HEK293 (cell line): ENCODE results near the gene JTB.

Experiments used
- CTCF ChIA-PET: fragments of 350-600 bp; formaldehyde crosslinking; extraction: SDS; loops from one replicate; lab custom pipeline; 2021; ENCODE audit warnings: antibody characterized with exemption; lab: Yijun Ruan, JAX
- POLR2A ChIA-PET: fragments of 300-600 bp; formaldehyde crosslinking; extraction: SDS; loops from one replicate; lab custom pipeline; 2020; ENCODE audit warnings: antibody characterized with exemption, inconsistent platforms; lab: Yijun Ruan, JAX
- H3K27ac ChIP-seq: fragments of 200-500 bp; sonication (Bioruptor generic); 2 replicates; pipeline ENCODE4 v1.5.1; 2014; ENCODE audit warnings: low read depth, low read length, control low read depth, inconsistent platforms; ENCODE audit errors: extremely low read depth
- H3K36me3 ChIP-seq, 2 experiments: fragments of 200-500 bp in 1 of 2; sonication (Bioruptor generic) in 1 of 2; 1 replicate in 1 of 2; 2 replicates in 1 of 2; pipeline ENCODE4 v1.5.1; 2014 to 2017; ENCODE audit warnings: inconsistent platforms in 2 of 2, low read length in 2 of 2; ENCODE audit not compliant: control insufficient read depth in 2 of 2, insufficient read depth in 1 of 2
- H3K4me1 ChIP-seq: fragments of 200-500 bp; sonication (Bioruptor generic); 2 replicates; pipeline ENCODE4 v1.5.1; 2014; ENCODE audit warnings: mild to moderate bottlenecking, low read length, inconsistent platforms; ENCODE audit not compliant: control insufficient read depth, insufficient read depth
- H3K4me3 ChIP-seq: 2 replicates; pipeline ENCODE4 v1.5.1; 2011; ENCODE audit warnings: low read depth, mild to moderate bottlenecking, control low read depth, low read length, moderate library complexity
- H3K9me3 ChIP-seq: fragments of 200-500 bp; sonication (Bioruptor generic); 2 replicates; pipeline ENCODE4 v1.5.1; 2014; ENCODE audit warnings: low read depth, low read length, inconsistent platforms; ENCODE audit not compliant: control insufficient read depth, insufficient read depth
- GLIS2 ChIP-seq: fragments of 450-650 bp; formaldehyde crosslinking; IDR thresholded peaks from 2 replicates; pipeline ENCODE4 v1.5.1; 2016; ENCODE audit warnings: missing biosample characterization, missing genetic modification characterization
- KLF16 ChIP-seq: fragments of 450-650 bp; formaldehyde crosslinking; IDR thresholded peaks from 2 replicates; pipeline ENCODE4 v1.5.1; 2017; ENCODE audit warnings: missing biosample characterization, missing genetic modification characterization
- ZBTB1 ChIP-seq: fragments of 450-650 bp; formaldehyde crosslinking; IDR thresholded peaks from 2 replicates; pipeline ENCODE4 v1.5.1; 2016; ENCODE audit warnings: missing biosample characterization, missing genetic modification characterization
- ZNF133 ChIP-seq: fragments of 450-650 bp; formaldehyde crosslinking; IDR thresholded peaks from 2 replicates; pipeline ENCODE4 v1.5.1; 2016; ENCODE audit warnings: missing biosample characterization, missing genetic modification characterization
- ZNF423 ChIP-seq: fragments of 450-650 bp; formaldehyde crosslinking; IDR thresholded peaks from 2 replicates; pipeline ENCODE4 v1.5.1; 2016; ENCODE audit warnings: missing biosample characterization, missing genetic modification characterization
- ZNF600 ChIP-seq: fragments of 450-650 bp; formaldehyde crosslinking; IDR thresholded peaks from 2 replicates; pipeline ENCODE4 v1.5.1; 2016; ENCODE audit warnings: missing biosample characterization, missing genetic modification characterization
- ZNF792 ChIP-seq: fragments of 450-650 bp; formaldehyde crosslinking; IDR thresholded peaks from 2 replicates; pipeline ENCODE4 v1.5.1; 2016; ENCODE audit warnings: missing biosample characterization, missing genetic modification characterization
- TF ChIP-seq, protein P1 (sequence below): fragments of 450-650 bp; formaldehyde crosslinking; IDR thresholded peaks from 2 replicates; pipeline ENCODE4 v1.5.1; 2016; ENCODE audit warnings: missing biosample characterization, missing genetic modification characterization
- TF ChIP-seq, protein P2 (sequence below): fragments of 450-650 bp; formaldehyde crosslinking; IDR thresholded peaks from 2 replicates; pipeline ENCODE4 v1.5.1; 2016; ENCODE audit warnings: missing biosample characterization, missing genetic modification characterization
- TF ChIP-seq, protein P3 (sequence below): fragments of 450-650 bp; formaldehyde crosslinking; IDR thresholded peaks from 2 replicates; pipeline ENCODE4 v1.5.1; 2016; ENCODE audit warnings: missing biosample characterization, missing genetic modification characterization, borderline replicate concordance
- TF ChIP-seq, protein P4 (sequence below): fragments of 450-650 bp; formaldehyde crosslinking; IDR thresholded peaks from 2 replicates; pipeline ENCODE4 v1.5.1; 2016; ENCODE audit warnings: missing biosample characterization, missing genetic modification characterization, low read depth

The JTB gene

DNA sequence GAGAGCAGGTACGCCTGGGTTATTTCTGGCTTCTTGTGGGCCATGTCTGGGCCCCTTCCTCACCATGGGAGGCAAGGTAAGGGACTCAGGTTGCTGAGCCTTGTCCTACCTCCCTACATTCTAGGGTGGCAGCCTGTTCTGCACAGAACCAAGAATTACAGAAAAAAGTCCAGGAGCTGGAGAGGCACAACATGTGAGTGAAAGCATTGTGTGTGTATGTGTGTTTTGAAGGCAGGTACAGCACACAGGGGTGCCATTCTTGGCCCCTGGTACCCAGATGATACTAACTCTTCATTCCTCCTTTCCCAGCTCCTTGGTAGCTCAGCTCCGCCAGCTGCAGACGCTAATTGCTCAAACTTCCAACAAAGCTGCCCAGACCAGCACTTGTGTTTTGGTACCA lies 4.4 kb downstream of the JTB start:
- Histone ChIP-seq H3K36me3 (peaks cover 11 to 45% of the 10 kb centered on the region in 2 experiments), H3K4me3 (no peak overlapping the region), H3K4me1 (no peaks in the 10 kb centered on the region), H3K9me3 (no peaks in the 10 kb centered on the region), H3K27ac (no peak overlapping the region)
- TF ChIP-seq ZBTB1 (tag by site-specific recombination) (no peak), ZNF600 (tag by site-specific recombination) (0 out of 2 replicates have a peak, but pooled peaks have one; percentile 45)
- ChIA-PET POLR2A (interaction anchor here (1.5 to 1.8 kb wide), 3 partner anchors 10 to 17 kb away, joined by 5 to 9 read pairs (median 7); partner anchors contain the start of genes CRTC2, RPS27 and SLC39A1), CTCF (interaction anchor here (0.6 to 4.1 kb wide), 3 partner anchors 13 to 27 kb away, joined by 3 to 25 read pairs (median 8); partner anchors contain the start of genes DENND4B and RAB13)

DNA sequence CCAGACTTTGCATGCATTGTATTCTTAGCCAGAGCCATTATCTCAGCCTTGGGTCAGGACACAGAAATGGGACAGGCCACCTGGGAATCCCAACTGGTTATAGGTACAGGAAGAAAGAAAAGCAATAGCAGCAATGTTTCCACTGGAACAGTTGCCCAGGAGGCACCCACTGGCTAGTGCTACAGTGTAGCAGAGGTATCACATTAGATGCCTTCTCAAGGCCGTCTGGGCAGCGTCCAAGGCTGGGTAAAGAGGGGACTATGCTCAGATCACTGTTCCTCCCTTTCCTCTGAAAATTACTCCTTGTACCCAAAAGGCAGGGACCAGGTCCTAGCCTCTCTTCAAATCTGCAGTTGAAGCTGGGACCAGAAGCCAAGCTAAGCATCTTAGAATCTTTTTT lies 7.1 kb downstream of the JTB start:
- CTCF ChIA-PET, result no interaction called here
- no peaks in the 10 kb centered on the region for H3K4me1 ChIP-seq
- H3K36me3 ChIP-seq, result peaks cover 11 to 34% of the 10 kb centered on the region in 2 experiments
- POLR2A ChIA-PET, result interaction anchor here (0.6 to 5.2 kb wide), 2 partner anchors 7 to 149 kb away, joined by 3 to 137 read pairs; partner anchors contain the start of gene JTB
- TF ChIP-seq, protein P1, sequence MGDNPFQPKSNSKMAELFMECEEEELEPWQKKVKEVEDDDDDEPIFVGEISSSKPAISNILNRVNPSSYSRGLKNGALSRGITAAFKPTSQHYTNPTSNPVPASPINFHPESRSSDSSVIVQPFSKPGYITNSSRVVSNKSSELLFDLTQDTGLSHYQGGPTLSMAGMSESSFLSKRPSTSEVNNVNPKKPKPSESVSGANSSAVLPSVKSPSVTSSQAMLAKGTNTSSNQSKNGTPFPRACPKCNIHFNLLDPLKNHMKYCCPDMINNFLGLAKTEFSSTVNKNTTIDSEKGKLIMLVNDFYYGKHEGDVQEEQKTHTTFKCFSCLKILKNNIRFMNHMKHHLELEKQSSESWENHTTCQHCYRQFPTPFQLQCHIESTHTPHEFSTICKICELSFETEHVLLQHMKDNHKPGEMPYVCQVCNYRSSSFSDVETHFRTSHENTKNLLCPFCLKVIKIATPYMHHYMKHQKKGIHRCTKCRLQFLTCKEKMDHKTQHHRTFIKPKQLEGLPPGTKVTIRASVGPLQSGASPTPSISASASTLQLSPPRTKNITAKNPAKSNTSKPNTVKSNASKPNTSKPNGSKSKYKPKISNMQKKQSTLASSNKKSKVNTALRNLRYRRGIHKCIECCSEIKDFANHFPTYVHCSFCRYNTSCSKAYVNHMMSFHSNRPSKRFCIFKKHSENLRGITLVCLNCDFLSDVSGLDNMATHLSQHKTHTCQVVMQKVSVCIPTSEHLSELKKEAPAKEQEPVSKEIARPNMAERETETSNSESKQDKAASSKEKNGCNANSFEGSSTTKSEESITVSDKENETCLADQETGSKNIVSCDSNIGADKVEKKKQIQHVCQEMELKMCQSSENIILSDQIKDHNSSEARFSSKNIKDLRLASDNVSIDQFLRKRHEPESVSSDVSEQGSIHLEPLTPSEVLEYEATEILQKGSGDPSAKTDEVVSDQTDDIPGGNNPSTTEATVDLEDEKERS (tag by site-specific recombination), result no peak
- TF ChIP-seq, protein P2, sequence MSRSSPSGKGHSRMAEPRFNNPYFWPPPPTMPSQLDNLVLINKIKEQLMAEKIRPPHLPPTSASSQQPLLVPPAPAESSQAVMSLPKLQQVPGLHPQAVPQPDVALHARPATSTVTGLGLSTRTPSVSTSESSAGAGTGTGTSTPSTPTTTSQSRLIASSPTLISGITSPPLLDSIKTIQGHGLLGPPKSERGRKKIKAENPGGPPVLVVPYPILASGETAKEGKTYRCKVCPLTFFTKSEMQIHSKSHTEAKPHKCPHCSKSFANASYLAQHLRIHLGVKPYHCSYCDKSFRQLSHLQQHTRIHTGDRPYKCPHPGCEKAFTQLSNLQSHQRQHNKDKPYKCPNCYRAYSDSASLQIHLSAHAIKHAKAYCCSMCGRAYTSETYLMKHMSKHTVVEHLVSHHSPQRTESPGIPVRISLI (tag by site-specific recombination), result peak; percentile 46
- TF ChIP-seq, protein P3, sequence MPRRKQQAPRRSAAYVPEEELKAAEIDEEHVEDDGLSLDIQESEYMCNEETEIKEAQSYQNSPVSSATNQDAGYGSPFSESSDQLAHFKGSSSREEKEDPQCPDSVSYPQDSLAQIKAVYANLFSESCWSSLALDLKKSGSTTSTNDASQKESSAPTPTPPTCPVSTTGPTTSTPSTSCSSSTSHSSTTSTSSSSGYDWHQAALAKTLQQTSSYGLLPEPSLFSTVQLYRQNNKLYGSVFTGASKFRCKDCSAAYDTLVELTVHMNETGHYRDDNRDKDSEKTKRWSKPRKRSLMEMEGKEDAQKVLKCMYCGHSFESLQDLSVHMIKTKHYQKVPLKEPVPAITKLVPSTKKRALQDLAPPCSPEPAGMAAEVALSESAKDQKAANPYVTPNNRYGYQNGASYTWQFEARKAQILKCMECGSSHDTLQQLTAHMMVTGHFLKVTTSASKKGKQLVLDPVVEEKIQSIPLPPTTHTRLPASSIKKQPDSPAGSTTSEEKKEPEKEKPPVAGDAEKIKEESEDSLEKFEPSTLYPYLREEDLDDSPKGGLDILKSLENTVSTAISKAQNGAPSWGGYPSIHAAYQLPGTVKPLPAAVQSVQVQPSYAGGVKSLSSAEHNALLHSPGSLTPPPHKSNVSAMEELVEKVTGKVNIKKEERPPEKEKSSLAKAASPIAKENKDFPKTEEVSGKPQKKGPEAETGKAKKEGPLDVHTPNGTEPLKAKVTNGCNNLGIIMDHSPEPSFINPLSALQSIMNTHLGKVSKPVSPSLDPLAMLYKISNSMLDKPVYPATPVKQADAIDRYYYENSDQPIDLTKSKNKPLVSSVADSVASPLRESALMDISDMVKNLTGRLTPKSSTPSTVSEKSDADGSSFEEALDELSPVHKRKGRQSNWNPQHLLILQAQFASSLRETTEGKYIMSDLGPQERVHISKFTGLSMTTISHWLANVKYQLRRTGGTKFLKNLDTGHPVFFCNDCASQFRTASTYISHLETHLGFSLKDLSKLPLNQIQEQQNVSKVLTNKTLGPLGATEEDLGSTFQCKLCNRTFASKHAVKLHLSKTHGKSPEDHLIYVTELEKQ (tag by site-specific recombination), result no peak
- H3K27ac ChIP-seq, result no peak overlapping the region
- no peak overlapping the region for H3K4me3 ChIP-seq
- no peaks in the 10 kb centered on the region for H3K9me3 ChIP-seq

DNA sequence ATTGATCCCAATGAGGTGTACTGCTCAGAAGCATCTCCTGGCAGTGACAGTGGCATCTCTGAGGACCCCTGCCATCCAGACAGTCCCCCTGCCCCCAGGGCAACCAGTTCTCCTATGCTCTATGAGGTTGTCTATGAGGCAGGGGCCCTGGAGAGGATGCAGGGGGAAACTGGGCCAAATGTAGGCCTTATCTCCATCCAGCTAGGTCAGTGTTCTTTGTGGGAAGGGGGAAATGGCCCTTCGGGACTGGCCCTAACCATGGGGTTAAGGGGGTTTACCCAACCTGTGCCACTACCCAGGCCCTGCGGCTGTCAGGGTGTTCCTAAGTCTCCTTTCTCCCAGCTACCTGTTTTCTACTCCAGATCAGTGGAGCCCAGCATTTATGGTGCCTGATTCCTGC lies 8.5 kb downstream of the JTB start:
- Histone ChIP-seq H3K27ac (no peak overlapping the region), H3K4me3 (no peak overlapping the region), H3K36me3 (peaks cover 0 to 20% of the 10 kb centered on the region in 2 experiments; a peak in 2 of 3 replicates), H3K9me3 (no peaks in the 10 kb centered on the region), H3K4me1 (no peaks in the 10 kb centered on the region; the same call in 1 of the 2 replicates)
- CTCF ChIA-PET, result interaction anchor here (0.5 to 3.1 kb wide), 5 partner anchors 8 to 612 kb away, joined by 3 to 19 read pairs (median 5); partner anchors contain the start of genes JTB and RAB13
- POLR2A ChIA-PET, result interaction anchor here (3.4 to 5.2 kb wide), 2 partner anchors 8 to 22 kb away, joined by 50 to 137 read pairs; partner anchors contain the start of genes JTB and RPS27
- TF ChIP-seq ZNF423 (tag by site-specific recombination) (no peak), GLIS2 (tag by site-specific recombination) (no peak), ZNF792 (tag by site-specific recombination) (no peak), KLF16 (tag by site-specific recombination) (no peak), ZNF133 (no peak)
- TF ChIP-seq, protein P4, sequence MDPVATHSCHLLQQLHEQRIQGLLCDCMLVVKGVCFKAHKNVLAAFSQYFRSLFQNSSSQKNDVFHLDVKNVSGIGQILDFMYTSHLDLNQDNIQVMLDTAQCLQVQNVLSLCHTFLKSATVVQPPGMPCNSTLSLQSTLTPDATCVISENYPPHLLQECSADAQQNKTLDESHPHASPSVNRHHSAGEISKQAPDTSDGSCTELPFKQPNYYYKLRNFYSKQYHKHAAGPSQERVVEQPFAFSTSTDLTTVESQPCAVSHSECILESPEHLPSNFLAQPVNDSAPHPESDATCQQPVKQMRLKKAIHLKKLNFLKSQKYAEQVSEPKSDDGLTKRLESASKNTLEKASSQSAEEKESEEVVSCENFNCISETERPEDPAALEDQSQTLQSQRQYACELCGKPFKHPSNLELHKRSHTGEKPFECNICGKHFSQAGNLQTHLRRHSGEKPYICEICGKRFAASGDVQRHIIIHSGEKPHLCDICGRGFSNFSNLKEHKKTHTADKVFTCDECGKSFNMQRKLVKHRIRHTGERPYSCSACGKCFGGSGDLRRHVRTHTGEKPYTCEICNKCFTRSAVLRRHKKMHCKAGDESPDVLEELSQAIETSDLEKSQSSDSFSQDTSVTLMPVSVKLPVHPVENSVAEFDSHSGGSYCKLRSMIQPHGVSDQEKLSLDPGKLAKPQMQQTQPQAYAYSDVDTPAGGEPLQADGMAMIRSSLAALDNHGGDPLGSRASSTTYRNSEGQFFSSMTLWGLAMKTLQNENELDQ, result no peak
